ENCODE data around the gene HPCAL1. TPM values are rescaled to one million over a fixed set of nuclear protein-coding genes. Genes with fewer than 3 reads are reported as not detected.

HPCAL1 gene
- total and polyA plus RNA-seq, 2 donors (not counting 1 experiment from before 2014, with no cell fraction given): 60.3 to 65.1 TPM

DNA sequence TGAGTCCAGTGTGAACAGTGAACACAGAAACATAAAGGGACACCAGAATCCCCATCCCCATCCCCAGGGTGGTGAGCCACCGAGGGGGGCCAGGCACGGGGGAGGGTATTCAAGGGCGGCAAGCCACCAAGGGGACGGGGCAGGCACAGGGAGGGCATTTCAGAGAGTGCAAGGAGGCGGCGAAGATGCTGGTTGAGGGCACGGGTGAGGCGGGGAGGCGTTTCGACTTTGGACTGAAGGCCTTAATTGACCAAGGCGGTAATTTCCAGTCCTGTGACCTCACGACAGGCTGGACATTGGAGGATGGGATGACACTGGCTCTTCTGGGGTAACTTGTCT, 75.0 kb downstream of the HPCAL1 start:
- Histone ChIP-seq H4K20me1 (ENCODE audit: control insufficient read depth, insufficient read depth, low read length, poor library complexity, severe bottlenecking) (peaks cover 4% of the 10 kb centered on the region), H3K27me3 (replicated peaks in 1 of 4; ENCODE audit: control extremely low read depth in 1 of 4, control insufficient read depth in 3 of 4, insufficient read depth in 4 of 4, low read length in 3 of 4) (no peaks in the 10 kb centered on the region), H3K27ac (ENCODE audit: low read length in 2 of 2) (peak overlapping the region; percentile 71 to 76), H3K4me2 (replicated peaks; ENCODE audit: low read depth, low read length, poor library complexity, severe bottlenecking) (peak overlapping the region; percentile 84), H3K79me2 (ENCODE audit: control insufficient read depth, insufficient read depth, low read length) (peaks cover 68% of the 10 kb centered on the region), H2AFZ (ENCODE audit: insufficient read depth, low read depth, low read length, poor library complexity, severe bottlenecking) (no peak overlapping the region), H3K4me1 (ENCODE audit: control insufficient read depth in 2 of 2, insufficient read depth in 2 of 2, low read length in 2 of 2) (peaks cover 80 to 94% of the 10 kb centered on the region in 2 donors), H3K36me3 (replicated peaks in 1 of 2; ENCODE audit: control extremely low read depth in 1 of 2, control insufficient read depth in 1 of 2, extremely low read depth in 1 of 2, insufficient read depth in 2 of 2, low read length in 1 of 2) (no peaks in the 10 kb centered on the region), H3K4me3 (ENCODE audit: control extremely low read depth in 1 of 5, extremely low read depth in 1 of 5, insufficient read depth in 1 of 5, low read depth in 2 of 5, low read length in 4 of 5) (peak overlapping the region in 2 of 5 experiments; percentile 4 to 9), H3K9ac (ENCODE audit: low read length) (peak overlapping the region; percentile 30), H3K9me3 (ENCODE audit: control extremely low read depth in 1 of 3, control insufficient read depth in 2 of 3, insufficient read depth in 1 of 3, low read length in 2 of 3) (no peaks in the 10 kb centered on the region)
- ChIA-PET CTCF (interaction anchor here (0.9 to 8.9 kb wide), 7 partner anchors 30 to 253 kb away, joined by 3 to 178 read pairs (median 4); partner anchors contain the start of gene HPCAL1), POLR2A (interaction anchor here (0.6 to 3.4 kb wide), 4 partner anchors 30 to 75 kb away, joined by 4 to 26 read pairs (median 14); partner anchors contain the start of gene HPCAL1)
- intact Hi-C loops (cut with micrococcal nuclease): loop anchor here (1.0 to 5.0 kb wide), 3 partner anchors 33 to 75 kb away; partner anchors contain the start of genes HPCAL1 and ODC1
- TF ChIP-seq, protein P1, sequence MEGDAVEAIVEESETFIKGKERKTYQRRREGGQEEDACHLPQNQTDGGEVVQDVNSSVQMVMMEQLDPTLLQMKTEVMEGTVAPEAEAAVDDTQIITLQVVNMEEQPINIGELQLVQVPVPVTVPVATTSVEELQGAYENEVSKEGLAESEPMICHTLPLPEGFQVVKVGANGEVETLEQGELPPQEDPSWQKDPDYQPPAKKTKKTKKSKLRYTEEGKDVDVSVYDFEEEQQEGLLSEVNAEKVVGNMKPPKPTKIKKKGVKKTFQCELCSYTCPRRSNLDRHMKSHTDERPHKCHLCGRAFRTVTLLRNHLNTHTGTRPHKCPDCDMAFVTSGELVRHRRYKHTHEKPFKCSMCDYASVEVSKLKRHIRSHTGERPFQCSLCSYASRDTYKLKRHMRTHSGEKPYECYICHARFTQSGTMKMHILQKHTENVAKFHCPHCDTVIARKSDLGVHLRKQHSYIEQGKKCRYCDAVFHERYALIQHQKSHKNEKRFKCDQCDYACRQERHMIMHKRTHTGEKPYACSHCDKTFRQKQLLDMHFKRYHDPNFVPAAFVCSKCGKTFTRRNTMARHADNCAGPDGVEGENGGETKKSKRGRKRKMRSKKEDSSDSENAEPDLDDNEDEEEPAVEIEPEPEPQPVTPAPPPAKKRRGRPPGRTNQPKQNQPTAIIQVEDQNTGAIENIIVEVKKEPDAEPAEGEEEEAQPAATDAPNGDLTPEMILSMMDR (IDR thresholded peaks at IDR 0.05): no peak
- TF ChIP-seq EZH2 (IDR thresholded peaks at IDR 0.05; ENCODE audit: borderline replicate concordance, insufficient read depth, low read depth, low read length, poor library complexity, severe bottlenecking): no peak
- H3K4me1 Mint-ChIP-seq: peaks cover 90% of the 10 kb centered on the region
- H3K4me3 Mint-ChIP-seq: peak overlapping the region; percentile 64
- WGBS (ENCODE audit: insufficient coverage): 76% methylated on average over 11 of the region's 12 CpGs
- H3K9me3 Mint-ChIP-seq (ENCODE audit: insufficient read depth): no peaks in the 10 kb centered on the region
- ATAC-seq (ENCODE audit: low read depth) (no peak), DNase-seq (no peak)
- no peaks in the 10 kb centered on the region for H3K27me3 Mint-ChIP-seq
- H3K27ac Mint-ChIP-seq: peak overlapping the region; percentile 85

DNA sequence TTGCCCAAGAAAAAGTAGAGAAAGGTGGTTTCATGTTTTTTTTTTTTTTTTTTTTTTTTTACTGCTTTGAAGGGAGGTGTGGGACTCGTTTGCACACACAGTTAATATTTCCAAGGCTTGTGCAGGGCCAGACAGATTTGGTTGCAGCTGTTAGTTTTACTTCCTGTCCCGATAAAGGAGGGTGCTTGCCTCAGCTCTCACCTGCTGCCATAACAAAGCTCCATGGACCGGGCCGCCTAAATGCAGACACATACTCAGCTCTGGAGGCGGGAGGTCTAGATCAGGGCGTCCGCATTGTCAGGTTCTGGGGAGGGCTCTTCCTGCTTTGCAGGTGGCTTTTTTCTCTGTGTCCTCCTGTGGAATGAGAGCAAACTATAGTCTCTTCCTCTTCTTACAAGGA, 75.5 kb downstream of the HPCAL1 start:
- ATAC-seq (ENCODE audit: low read depth) (peak; percentile 46), DNase-seq (peak; percentile 84)
- H4K20me1 ChIP-seq (ENCODE audit: control insufficient read depth, insufficient read depth, low read length, poor library complexity, severe bottlenecking): peaks cover 4% of the 10 kb centered on the region
- H3K9me3 Mint-ChIP-seq (ENCODE audit: insufficient read depth): no peaks in the 10 kb centered on the region
- 0% methylated on average over 7 of the region's 7 CpGs for WGBS (ENCODE audit: insufficient coverage)
- peak overlapping the region; percentile 85 for H3K27ac Mint-ChIP-seq
- TF ChIP-seq, protein P1 (IDR thresholded peaks at IDR 0.05): no peak
- no peak for TF ChIP-seq EZH2 (IDR thresholded peaks at IDR 0.05; ENCODE audit: borderline replicate concordance, insufficient read depth, low read depth, low read length, poor library complexity, severe bottlenecking)
- H3K4me1 Mint-ChIP-seq: peaks cover 91% of the 10 kb centered on the region
- H3K36me3 ChIP-seq (replicated peaks in 1 of 2; ENCODE audit: control extremely low read depth in 1 of 2, control insufficient read depth in 1 of 2, extremely low read depth in 1 of 2, insufficient read depth in 2 of 2, low read length in 1 of 2): no peaks in the 10 kb centered on the region
- intact Hi-C loops (cut with micrococcal nuclease): loop anchor here (1.0 to 5.0 kb wide), 3 partner anchors 32 to 76 kb away; partner anchors contain the start of genes HPCAL1 and ODC1
- H3K4me3 Mint-ChIP-seq: peak overlapping the region; percentile 64
- ChIA-PET CTCF (interaction anchor here (0.7 to 8.9 kb wide), 8 partner anchors 29 to 253 kb away, joined by 3 to 178 read pairs (median 4); partner anchors contain the start of gene HPCAL1), POLR2A (interaction anchor here (0.6 to 3.4 kb wide), 7 partner anchors 25 to 75 kb away, joined by 4 to 26 read pairs (median 5); partner anchors contain the start of gene HPCAL1)
- H3K27ac ChIP-seq (ENCODE audit: low read length in 2 of 2): peak overlapping the region; percentile 71 to 76
- peaks cover 85 to 98% of the 10 kb centered on the region in 2 donors for H3K4me1 ChIP-seq (ENCODE audit: control insufficient read depth in 2 of 2, insufficient read depth in 2 of 2, low read length in 2 of 2)
- peak overlapping the region; percentile 84 for H3K4me2 ChIP-seq (replicated peaks; ENCODE audit: low read depth, low read length, poor library complexity, severe bottlenecking)
- H3K27me3 Mint-ChIP-seq: no peaks in the 10 kb centered on the region
- no peaks in the 10 kb centered on the region for H3K27me3 ChIP-seq (replicated peaks in 1 of 4; ENCODE audit: control extremely low read depth in 1 of 4, control insufficient read depth in 3 of 4, insufficient read depth in 4 of 4, low read length in 3 of 4)
- peak overlapping the region in 2 of 5 experiments; percentile 5 to 9 for H3K4me3 ChIP-seq (ENCODE audit: control extremely low read depth in 1 of 5, extremely low read depth in 1 of 5, insufficient read depth in 1 of 5, low read depth in 2 of 5, low read length in 4 of 5)
- H3K9ac ChIP-seq (ENCODE audit: low read length): peak overlapping the region; percentile 21
- peaks cover 64% of the 10 kb centered on the region for H3K79me2 ChIP-seq (ENCODE audit: control insufficient read depth, insufficient read depth, low read length)
- peak overlapping the region; percentile 20 for H2AFZ ChIP-seq (ENCODE audit: insufficient read depth, low read depth, low read length, poor library complexity, severe bottlenecking)
- H3K9me3 ChIP-seq (ENCODE audit: control extremely low read depth in 1 of 3, control insufficient read depth in 2 of 3, insufficient read depth in 1 of 3, low read length in 2 of 3): no peaks in the 10 kb centered on the region
